Cardiac fibroblast (primary cell): ENCODE results near the gene VWA3A.

Experiments
- DNase-seq, 2 donors: peaks; one replicate each; pipeline versions ENCODE4 v3.0.0 to v3.0.0-alpha.2; 2010; ENCODE audit warnings: low read depth in 2 of 2
- H3K4me3 ChIP-seq, 2 donors: replicated peaks in 1 of 2; 1 replicate in 1 of 2; 2 replicates in 1 of 2; pipeline ENCODE4 v1.5.1; 2011; ENCODE audit warnings: low read depth in 2 of 2, low read length in 2 of 2, mild to moderate bottlenecking in 2 of 2, moderate library complexity in 1 of 2
- CTCF ChIP-seq: IDR thresholded peaks from one replicate; pipeline ENCODE4 v1.5.1; 2011; ENCODE audit warnings: low read depth, mild to moderate bottlenecking, low read length, inconsistent platforms

Gene VWA3A

GRCh38 chr16:22088642-22089041 is 3.7 kb upstream of the VWA3A start:
- DNase-seq, result no peak
- no peak overlapping the region for H3K4me3 ChIP-seq
- no peak for TF ChIP-seq CTCF

- no peak for DNase-seq
- no peak overlapping the region for H3K4me3 ChIP-seq
- no peak for TF ChIP-seq CTCF
Observed at GRCh38 chr16:22089910-22090309, 2.4 kb upstream of the VWA3A start.

- H3K4me3 ChIP-seq, result no peak overlapping the region
- TF ChIP-seq CTCF, result no peak
- DNase-seq, result no peak
Observed at GRCh38 chr16:22091721-22092120, 620 bp upstream of the VWA3A start.

- no peak overlapping the region for H3K4me3 ChIP-seq
- DNase-seq, result no peak
- no peak for TF ChIP-seq CTCF
Observed at GRCh38 chr16:22093331-22093730, 990 bp downstream of the VWA3A start.

GRCh38 chr16:22093996-22094395 is 1.7 kb downstream of the VWA3A start:
- TF ChIP-seq CTCF, result no peak
- DNase-seq, result peak in 1 of 2 donors; percentile 11
- H3K4me3 ChIP-seq, result no peak overlapping the region

- TF ChIP-seq CTCF, result peak; percentile 65
- DNase-seq, result peak; percentile 63 to 68
- H3K4me3 ChIP-seq, result no peak overlapping the region
Observed at GRCh38 chr16:22098405-22099255, 6.3 kb downstream of the VWA3A start.
